HG03060 (cell line): Measurements from ENCODE around the gene PCDHA4.
"Not testable (repeated sequence)": the region's sequence is repeated elsewhere in the genome, so short reads cannot be mapped to it uniquely, and the experiment has no call there.

Source experiments
- ATAC-seq: cut with Tn5 transposase; IDR thresholded peaks from one replicate; pipeline ENCODE4 v1.9.1; 2021; ENCODE audit warnings: low read depth, moderate number of reproducible peaks; ENCODE audit not compliant: unreplicated experiment

PCDHA4 gene

DNA sequence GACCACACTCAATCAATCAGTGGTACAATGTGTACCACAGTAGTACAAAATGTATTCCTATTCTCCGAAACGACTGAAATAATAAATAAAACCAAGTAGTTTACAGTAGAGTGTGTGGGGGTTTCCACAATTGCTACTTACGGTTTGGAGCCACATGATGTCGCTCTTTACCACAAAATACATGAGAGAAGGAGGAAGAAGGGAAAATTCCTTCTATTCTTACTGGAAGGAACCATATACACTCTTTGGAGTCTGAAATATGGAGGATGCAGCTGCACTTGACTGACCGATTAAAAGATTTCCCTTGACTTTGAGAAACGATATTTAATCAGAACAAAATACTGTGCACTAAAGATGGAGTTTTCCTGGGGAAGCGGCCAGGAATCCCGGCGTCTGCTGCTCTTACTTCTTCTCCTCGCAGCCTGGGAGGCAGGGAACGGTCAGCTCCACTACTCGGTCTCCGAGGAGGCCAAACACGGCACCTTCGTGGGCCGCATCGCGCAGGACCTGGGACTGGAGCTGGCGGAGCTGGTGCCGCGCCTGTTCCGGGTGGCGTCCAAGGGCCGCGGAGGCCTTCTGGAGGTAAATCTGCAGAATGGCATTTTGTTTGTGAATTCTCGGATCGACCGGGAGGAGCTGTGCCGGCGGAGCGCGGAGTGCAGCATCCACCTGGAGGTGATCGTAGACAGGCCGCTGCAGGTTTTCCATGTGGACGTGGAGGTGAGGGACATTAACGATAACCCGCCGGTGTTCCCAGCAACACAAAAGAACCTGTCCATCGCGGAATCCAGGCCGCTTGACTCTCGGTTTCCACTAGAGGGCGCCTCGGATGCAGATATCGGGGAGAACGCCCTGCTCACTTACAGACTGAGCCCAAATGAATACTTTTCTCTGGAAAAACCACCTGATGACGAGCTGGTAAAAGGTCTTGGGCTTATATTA lies at the start of gene PCDHA4:
TSS of gene PCDHA4 (plus strand) at position 235 of the 942 bp plus-strand sequence.
- ATAC-seq, result no peak

DNA sequence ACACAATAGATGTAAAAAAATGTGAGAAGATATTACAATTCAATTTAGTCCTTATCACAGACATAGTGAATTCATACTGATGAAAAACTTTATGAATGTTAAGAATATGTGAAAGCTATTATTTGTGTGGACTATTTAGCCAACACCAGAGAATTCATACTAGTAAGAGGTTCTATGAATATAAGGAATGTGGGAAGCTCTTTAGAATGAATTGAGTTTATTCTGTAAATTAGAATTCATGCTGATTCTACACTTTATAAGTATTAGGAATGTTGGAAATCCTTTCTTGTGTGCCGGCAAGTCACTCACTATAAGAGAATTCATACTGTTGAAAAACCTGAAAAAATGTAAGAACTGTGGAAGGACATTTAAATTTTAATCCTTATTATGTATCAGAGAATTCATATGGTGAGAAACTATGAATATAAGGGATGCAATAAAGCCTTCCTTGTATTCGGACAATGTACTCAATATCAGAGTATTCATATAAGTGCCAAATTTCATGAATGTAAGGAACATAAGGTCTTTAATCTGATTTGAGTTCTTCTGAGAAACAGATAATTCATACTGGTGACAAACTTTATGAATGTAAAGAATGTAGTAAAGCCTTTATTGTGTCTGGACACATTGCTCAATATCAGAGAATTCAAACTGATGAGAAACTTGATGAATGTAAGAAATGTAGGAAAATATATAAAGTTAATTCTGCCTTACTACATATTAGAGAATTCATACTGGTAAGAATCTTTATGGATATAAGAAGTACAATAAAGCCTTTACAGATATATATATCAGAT lies 42.5 kb upstream of the PCDHA4 start:
- no peak for ATAC-seq

DNA sequence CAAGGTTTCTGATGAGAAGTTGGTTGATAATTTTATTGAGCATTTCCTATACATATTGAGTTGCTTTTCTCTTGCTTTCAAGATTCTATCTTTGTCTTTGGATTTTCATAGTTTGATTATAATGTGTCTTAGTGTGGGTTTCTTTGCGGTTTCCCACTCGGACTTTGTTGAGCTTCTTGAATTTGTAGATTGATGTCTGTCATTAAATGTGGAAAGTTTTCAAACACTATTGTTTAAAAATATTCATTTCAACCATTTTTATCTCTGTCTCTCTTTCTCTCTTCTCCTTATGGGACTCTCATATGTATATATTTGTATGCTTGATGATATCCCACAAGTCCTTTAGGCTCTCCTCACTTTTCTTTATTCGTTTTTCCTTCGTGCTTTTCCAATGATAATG lies 39.4 kb upstream of the PCDHA4 start:
- no peak for ATAC-seq

DNA sequence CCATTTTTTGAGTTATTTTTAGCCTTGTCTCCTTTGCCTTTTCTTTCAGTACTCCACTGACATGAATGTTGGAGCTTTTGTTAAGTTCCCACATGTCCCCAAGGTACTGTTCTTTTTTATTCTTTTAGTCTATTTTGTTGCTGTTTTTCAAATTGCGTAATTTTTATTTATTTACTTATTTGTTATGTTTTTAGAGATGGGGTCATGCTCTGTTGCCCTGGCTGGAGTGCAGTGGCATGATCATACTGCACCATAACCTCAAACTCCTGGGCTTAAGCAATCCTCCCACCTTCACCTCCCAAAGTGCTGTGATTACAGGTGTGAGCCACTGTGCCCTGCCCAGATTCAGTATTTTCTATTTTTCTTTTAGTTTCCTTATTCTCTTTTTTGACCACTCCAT lies 26.4 kb upstream of the PCDHA4 start:
- no peak for ATAC-seq

DNA sequence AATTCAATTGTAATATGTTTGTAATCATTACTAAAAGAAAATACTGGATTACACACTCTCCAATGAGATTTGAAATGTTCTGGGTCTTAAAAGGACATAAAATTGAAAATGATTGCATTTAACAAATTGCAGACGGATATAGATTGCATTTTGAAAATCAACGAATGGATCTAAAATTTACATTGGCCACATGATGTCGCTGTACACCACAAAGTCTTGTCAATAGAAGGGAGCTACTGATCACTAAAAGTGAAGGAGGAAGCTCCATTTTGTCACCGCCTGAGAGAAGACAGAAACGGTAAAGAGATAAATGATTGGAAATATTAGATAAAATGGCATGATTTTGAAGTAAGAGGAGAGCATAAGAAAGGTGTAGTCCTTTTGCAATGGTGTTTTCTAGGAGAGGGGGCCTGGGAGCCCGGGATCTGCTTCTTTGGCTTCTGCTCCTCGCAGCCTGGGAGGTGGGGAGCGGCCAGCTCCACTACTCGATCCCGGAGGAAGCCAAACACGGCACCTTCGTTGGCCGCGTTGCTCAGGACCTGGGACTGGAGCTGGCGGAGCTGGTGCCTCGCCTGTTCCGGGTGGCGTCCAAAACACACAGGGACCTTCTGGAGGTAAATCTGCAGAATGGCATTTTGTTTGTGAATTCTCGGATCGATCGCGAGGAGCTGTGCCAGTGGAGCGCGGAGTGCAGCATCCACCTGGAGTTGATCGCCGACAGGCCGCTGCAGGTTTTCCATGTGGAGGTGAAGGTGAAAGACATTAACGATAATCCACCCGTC lies 20.8 kb upstream of the PCDHA4 start, which contains the start of gene PCDHA1:
TSS of gene PCDHA1 (plus strand) at position 236 of the 782 bp plus-strand sequence.
- no peak for ATAC-seq

DNA sequence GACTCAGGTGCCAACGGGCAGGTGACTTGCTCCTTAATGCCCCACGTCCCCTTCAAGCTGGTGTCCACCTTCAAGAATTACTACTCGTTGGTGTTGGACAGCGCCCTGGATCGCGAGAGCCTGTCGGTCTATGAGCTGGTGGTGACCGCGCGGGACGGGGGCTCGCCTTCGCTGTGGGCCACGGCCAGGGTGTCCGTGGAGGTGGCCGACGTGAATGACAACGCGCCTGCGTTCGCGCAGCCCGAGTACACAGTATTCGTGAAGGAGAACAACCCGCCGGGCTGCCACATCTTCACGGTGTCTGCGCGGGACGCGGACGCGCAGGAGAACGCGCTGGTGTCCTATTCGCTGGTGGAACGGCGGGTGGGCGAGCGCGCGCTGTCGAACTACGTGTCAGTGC lies 19.4 kb upstream of the PCDHA4 start:
- not testable (repeated sequence) for ATAC-seq

DNA sequence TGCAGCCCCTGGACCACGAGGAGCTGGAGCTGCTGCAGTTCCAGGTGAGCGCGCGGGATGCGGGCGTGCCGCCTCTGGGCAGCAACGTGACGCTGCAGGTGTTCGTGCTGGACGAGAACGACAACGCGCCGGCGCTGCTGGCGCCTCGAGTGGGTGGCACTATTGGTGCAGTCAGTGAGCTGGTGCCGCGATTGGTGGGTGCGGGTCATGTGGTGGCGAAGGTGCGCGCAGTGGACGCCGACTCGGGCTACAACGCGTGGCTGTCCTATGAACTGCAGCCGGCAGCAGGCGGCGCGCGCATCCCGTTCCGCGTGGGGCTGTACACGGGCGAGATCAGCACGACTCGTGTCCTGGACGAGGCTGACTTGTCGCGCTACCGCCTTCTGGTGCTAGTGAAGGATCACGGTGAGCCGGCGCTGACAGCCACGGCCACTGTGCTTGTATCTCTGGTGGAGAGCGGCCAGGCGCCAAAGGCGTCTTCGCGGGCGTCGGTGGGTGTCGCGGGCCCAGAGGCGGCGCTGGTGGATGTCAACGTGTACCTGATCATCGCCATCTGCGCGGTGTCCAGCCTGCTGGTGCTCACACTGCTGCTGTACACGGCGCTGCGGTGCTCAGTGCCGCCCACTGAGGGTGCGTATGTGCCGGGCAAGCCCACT lies 18.9 kb upstream of the PCDHA4 start:
- ATAC-seq, result not testable (repeated sequence)

DNA sequence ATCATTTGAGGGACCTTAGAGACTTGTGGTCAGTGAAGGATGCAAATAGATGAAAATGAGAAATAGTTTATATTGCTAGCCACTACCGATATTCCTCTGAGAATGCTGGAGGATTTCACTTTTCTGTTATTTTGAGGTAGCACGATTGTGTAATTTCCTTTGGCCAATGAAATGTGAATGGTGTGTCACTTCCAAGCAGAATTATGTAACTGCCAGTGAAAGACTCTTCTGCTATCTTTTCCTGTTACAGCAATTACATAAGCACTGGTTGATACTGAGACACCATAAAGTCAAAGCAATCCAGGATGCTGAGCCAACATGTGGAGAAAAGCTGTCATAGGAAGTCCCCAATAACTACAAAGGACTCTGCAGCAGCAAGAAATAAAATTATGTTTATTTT lies 15.8 kb upstream of the PCDHA4 start:
- ATAC-seq, result no peak

DNA sequence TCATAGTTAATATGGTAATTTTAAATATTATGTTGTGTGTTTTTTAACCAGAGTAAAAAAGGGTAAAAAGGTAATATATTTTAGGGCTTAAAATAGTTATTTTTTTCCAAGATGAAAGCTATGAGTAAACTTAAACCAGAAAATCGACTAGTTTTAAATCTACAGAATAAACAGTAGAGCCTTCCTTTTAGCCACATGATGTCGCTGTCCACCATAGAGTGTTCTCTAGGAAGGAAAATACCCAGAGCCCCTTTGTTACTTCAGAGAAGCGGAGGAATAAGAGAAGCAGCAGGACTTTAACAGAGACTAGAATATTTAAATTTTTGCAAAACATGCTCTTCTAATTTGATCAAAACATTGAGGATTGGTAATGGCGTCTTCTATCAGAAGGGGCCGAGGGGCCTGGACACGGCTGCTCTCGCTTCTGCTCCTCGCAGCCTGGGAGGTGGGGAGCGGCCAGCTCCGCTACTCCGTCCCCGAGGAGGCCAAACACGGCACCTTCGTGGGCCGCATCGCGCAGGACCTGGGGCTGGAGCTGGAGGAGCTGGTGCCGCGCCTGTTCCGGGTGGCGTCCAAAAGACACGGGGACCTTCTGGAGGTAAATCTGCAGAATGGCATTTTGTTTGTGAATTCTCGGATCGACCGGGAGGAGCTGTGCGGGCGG lies 12.1 kb upstream of the PCDHA4 start, which contains the start of gene PCDHA2:
TSS of gene PCDHA2 (plus strand) at position 258 of the 664 bp plus-strand sequence.
- no peak for ATAC-seq

DNA sequence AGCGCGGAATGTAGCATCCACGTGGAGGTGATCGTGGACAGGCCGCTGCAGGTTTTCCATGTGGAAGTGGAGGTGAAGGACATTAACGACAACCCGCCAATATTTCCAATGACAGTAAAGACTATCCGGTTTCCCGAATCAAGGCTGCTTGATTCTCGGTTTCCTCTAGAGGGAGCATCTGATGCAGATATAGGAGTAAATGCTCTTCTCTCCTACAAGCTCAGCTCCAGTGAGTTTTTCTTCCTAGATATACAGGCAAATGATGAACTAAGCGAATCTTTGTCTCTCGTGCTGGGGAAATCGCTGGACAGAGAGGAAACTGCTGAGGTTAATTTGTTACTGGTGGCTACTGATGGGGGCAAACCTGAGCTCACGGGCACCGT lies 11.6 kb upstream of the PCDHA4 start:
- ATAC-seq, result no peak

DNA sequence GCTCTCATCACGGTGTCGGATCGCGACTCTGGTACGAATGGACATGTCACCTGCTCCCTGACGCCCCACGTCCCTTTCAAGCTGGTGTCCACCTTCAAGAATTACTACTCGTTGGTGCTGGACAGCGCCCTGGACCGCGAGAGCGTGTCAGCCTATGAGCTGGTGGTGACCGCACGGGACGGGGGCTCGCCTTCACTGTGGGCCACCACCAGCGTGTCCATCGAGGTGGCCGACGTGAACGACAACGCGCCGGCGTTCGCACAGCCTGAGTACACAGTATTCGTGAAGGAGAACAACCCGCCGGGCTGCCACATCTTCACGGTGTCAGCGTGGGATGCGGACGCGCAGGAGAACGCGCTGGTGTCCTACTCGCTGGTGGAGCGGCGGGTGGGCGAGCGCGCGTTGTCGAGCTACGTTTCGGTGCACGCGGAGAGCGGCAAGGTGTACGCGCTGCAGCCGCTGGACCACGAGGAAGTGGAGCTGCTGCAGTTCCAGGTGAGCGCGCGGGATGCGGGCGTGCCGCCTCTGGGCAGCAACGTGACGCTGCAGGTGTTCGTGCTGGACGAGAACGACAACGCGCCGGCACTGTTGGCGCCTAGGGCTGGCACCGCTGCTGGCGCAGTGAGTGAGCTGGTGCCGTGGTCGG lies 10.7 kb upstream of the PCDHA4 start:
- ATAC-seq, result not testable (repeated sequence)

DNA sequence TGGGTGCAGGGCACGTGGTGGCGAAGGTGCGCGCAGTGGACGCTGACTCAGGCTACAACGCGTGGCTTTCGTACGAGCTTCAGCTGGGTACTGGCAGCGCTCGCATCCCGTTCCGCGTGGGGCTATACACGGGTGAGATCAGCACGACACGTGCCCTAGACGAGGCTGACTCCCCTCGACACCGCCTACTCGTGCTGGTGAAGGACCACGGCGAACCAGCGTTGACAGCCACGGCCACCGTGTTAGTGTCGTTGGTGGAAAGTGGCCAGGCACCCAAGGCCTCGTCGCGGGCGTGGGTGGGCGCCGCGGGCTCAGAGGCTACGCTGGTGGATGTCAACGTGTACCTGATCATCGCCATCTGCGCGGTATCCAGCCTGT lies 10.2 kb upstream of the PCDHA4 start:
- ATAC-seq, result no peak

DNA sequence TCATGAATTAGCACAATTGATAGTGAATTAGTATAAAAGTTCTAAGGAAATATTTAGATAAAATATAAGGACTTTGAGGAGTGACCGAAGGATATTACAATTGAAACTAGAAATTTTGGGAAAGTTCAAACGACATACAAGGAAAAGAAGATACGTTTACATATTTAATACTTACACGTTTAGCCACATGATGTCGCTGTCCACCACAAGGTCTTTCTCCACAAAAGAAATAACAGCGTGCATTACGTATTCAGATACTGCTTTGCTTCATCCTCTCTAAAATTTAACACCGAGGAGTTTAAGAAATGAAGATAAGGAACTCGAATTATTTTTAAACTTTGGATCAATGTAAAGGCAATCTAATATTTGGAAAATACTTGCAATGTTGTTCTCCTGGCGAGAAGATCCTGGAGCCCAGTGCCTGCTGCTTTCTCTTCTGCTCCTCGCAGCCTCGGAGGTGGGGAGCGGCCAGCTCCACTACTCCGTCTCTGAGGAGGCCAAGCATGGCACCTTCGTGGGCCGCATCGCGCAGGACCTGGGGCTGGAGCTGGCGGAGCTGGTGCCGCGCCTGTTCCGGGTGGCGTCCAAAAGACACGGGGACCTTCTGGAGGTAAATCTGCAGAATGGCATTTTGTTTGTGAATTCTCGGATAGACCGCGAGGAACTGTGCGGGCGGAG lies 5.9 kb upstream of the PCDHA4 start, which contains the start of gene PCDHA3:
TSS of gene PCDHA3 (plus strand) at position 242 of the 678 bp plus-strand sequence.
- ATAC-seq, result no peak

DNA sequence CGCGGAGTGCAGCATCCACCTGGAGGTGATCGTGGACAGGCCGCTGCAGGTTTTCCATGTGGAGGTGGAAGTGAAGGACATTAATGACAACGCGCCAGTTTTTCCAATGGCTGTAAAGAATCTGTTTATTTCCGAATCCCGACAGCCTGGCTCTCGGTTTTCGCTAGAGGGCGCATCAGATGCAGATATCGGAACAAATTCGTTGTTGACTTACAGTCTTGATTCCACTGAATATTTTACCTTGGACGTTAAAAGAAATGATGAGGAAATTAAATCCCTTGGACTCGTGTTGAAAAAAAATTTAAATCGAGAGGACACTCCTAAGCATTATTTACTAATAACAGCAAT lies 5.4 kb upstream of the PCDHA4 start:
- ATAC-seq, result no peak

DNA sequence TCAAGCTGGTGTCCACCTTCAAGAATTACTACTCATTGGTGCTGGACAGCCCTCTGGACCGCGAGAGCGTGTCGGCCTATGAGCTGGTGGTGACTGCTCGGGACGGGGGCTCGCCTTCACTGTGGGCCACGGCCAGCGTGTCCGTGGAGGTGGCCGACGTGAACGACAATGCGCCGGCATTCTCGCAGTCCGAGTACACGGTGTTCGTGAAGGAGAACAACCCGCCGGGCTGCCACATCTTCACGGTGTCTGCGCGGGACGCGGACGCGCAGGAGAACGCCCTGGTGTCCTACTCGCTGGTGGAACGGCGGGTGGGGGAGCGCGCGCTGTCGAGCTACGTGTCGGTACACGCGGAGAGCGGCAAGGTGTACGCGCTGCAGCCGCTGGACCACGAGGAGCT lies 4.5 kb upstream of the PCDHA4 start:
- not testable (repeated sequence) for ATAC-seq

DNA sequence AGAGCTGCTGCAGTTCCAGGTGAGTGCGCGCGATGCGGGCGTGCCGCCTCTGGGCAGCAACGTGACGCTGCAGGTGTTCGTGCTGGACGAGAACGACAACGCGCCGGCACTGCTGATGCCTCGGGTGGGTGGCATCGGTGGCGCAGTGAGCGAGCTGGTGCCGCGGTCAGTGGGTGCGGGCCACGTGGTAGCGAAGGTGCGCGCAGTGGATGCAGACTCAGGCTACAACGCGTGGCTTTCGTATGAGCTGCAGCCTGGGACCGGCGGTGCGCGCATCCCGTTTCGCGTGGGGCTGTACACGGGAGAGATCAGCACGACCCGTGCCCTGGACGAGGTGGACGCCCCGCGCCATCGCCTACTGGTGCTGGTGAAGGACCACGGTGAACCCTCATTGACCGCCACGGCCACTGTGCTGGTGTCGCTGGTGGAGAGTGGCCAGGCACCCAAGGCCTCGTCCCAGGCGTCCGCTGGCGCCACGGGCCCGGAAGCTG lies 4.0 kb upstream of the PCDHA4 start:
- no peak for ATAC-seq

DNA sequence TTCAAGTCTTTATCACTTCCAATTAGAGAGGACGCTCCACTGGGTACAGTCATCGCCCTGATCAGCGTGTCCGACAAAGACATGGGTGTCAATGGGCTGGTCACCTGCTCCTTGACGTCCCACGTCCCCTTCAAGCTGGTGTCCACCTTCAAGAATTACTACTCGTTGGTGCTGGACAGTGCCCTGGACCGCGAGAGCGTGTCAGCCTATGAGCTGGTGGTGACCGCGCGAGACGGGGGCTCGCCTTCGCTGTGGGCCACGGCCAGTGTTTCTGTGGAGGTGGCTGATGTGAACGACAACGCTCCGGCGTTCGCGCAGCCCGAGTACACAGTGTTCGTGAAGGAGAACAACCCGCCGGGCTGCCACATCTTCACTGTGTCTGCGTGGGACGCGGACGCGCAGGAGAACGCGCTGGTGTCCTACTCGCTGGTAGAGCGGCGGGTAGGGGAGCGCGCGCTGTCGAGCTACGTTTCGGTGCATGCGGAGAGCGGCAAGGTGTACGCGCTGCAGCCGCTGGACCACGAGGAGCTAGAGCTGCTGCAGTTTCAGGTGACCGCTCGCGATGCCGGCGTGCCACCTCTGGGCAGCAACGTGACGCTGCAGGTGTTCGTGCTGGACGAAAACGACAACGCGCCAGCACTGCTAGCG lies 1.5 kb downstream of the PCDHA4 start:
- ATAC-seq, result not testable (repeated sequence)

DNA sequence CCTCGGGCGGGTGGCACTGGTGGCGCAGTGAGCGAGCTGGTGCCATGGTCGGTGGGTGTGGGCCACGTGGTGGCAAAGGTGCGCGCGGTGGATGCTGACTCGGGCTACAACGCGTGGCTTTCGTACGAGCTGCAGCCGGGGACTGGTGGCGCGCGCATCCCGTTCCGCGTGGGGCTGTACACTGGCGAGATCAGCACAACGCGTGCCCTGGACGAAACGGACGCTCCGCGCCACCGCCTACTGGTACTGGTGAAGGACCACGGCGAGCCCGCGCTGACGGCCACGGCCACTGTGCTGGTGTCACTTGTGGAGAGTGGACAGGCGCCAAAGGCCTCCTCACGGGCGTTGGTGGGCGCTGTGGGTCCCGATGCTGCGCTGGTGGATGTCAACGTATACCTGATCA lies 2.0 kb downstream of the PCDHA4 start:
- ATAC-seq, result no peak
